Smooth muscle cell (in vitro differentiated cells): ENCODE measurements around the gene CCDC40. TPM values are rescaled to one million over a fixed set of nuclear protein-coding genes. Genes with fewer than 3 reads are reported as not detected.

Source experiments
- DNase-seq: peaks from one replicate; lab custom pipeline; 2025; ENCODE audit not compliant: unreplicated experiment; lab: John Stamatoyannopoulos, UW
- H2AFZ ChIP-seq: fragments of 200-600 bp; sonication (generic); 2 replicates; pipeline ENCODE4 v1.6.0; 2016; ENCODE audit warnings: antibody characterized with exemption, low read depth, mild to moderate bottlenecking
- H3F3A ChIP-seq: fragments of 200-600 bp; sonication (generic); 2 replicates; pipeline ENCODE4 v1.6.0; 2017; ENCODE audit warnings: antibody characterized with exemption, low read depth
- H3K27ac ChIP-seq: fragments of 200-600 bp; sonication (generic); 2 replicates; pipeline ENCODE4 v1.5.1; 2016; ENCODE audit warnings: low read depth, mild to moderate bottlenecking
- H3K27me3 ChIP-seq: fragments of 200-600 bp; sonication (generic); 2 replicates; pipeline ENCODE4 v1.6.1; 2016; ENCODE audit warnings: low read depth, mild to moderate bottlenecking
- H3K36me3 ChIP-seq: fragments of 200-600 bp; sonication (generic); 2 replicates; pipeline ENCODE4 v1.5.1; 2016; ENCODE audit warnings: low read depth
- H3K4me1 ChIP-seq: fragments of 200-600 bp; sonication (generic); 2 replicates; pipeline ENCODE4 v1.5.1; 2016; ENCODE audit warnings: low read depth
- H3K4me2 ChIP-seq: fragments of 200-600 bp; sonication (generic); 2 replicates; pipeline ENCODE4 v1.6.0; 2016; ENCODE audit warnings: mild to moderate bottlenecking
- H3K4me3 ChIP-seq: fragments of 200-600 bp; sonication (generic); 2 replicates; pipeline ENCODE4 v1.5.1; 2016; ENCODE audit warnings: mild to moderate bottlenecking
- H3K79me2 ChIP-seq: fragments of 200-600 bp; sonication (generic); 2 replicates; pipeline ENCODE4 v1.6.0; 2016; ENCODE audit warnings: low read depth, mild to moderate bottlenecking
- H3K9ac ChIP-seq: fragments of 200-600 bp; sonication (generic); 2 replicates; pipeline ENCODE4 v1.6.0; 2016; ENCODE audit warnings: low read depth
- H3K9me3 ChIP-seq: fragments of 200-600 bp; sonication (generic); replicated peaks from 2 replicates; pipeline ENCODE4 v1.5.1; 2016; ENCODE audit warnings: low read depth
- H4K20me1 ChIP-seq: fragments of 200-600 bp; sonication (generic); 2 replicates; pipeline ENCODE4 v1.6.0; 2016; ENCODE audit warnings: low read depth
- WGBS: methylation state at CpG from one replicate; pipeline ENCODE4 v1.1.7; 2016; ENCODE audit warnings: low lambda C conversion rate; 5-methylcytosine and 5-hydroxymethylcytosine counted together
- polyA plus RNA-seq: library from polyadenylated mRNA; unstranded; fragments of >200 nt; fragmentation: Nextera tagmentation; extraction: Ambion mirVana; gene quantifications from 2 replicates; pipeline ENCODE4 v1.2.1, GENCODE V29; 2016
- total RNA-seq: library from RNA; depleted of rRNA; stranded (reverse); fragments of >200 nt; gene quantifications from 2 replicates; pipeline ENCODE4 v1.2.3, GENCODE V29; 2014
- TF ChIP-seq, protein P1 (sequence below): fragments of 200-600 bp; sonication (generic); IDR thresholded peaks from 2 replicates; pipeline ENCODE4 v1.5.1; 2017; ENCODE audit warnings: borderline replicate concordance, mild to moderate bottlenecking, antibody characterized with exemption; ENCODE audit not compliant: insufficient read depth, poor library complexity, severe bottlenecking

CCDC40 gene
- total and polyA plus RNA-seq, 2 experiments from 2014 or later: 0.81 to 5.9 TPM

DNA sequence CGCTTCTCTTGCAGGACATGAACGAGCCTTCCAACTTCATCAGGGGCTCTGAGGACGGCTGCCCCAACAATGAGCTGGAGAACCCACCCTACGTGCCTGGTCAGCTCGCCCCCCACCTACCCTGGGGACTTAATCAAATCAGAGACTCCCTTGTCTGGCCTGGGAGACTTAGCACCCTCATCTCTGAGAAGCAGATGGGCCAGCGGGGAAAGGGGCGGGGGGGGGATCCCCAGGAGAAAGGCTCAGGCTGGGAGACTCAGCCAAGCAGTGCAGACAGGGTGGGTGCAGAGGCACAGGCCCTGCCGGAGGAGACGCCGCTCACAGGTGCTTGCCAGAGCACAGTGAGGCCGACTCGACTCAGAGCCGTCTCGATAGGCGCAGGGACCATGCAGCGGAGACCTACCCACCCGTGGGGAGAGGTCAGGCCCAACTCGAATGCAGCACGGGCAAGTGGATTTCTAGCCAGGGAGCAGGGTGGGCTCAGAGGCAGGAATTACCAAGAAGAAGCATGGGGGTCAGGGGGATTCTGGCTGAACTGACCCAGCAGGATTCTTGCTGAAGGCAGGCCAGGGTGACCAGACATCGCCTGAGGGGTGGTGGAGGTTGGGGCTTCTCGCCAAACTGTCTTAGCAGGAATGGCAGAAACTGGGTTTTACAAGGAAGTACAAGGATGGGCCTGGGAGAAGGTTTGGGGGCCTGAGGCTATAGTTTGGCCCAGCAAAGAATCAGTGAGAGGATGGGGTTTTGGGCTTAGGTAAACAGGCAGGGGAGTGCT lies 74.7 kb downstream of the CCDC40 start:
- no peaks in the 10 kb centered on the region for H4K20me1 ChIP-seq
- no peaks in the 10 kb centered on the region for H3K36me3 ChIP-seq
- no peaks in the 10 kb centered on the region for H3K79me2 ChIP-seq
- no peak overlapping the region for H3K27ac ChIP-seq
- no peaks in the 10 kb centered on the region for H3K4me1 ChIP-seq
- no peak overlapping the region for H2AFZ ChIP-seq
- WGBS: 91% methylated on average over 17 of the region's 21 CpGs
- no peaks in the 10 kb centered on the region for H3K9me3 ChIP-seq
- no peak overlapping the region for H3K9ac ChIP-seq
- no peaks in the 10 kb centered on the region for H3K27me3 ChIP-seq
- H3K4me2 ChIP-seq: no peak overlapping the region
- no peaks in the 10 kb centered on the region for H3F3A ChIP-seq
- no peak overlapping the region for H3K4me3 ChIP-seq
- TF ChIP-seq, protein P1, sequence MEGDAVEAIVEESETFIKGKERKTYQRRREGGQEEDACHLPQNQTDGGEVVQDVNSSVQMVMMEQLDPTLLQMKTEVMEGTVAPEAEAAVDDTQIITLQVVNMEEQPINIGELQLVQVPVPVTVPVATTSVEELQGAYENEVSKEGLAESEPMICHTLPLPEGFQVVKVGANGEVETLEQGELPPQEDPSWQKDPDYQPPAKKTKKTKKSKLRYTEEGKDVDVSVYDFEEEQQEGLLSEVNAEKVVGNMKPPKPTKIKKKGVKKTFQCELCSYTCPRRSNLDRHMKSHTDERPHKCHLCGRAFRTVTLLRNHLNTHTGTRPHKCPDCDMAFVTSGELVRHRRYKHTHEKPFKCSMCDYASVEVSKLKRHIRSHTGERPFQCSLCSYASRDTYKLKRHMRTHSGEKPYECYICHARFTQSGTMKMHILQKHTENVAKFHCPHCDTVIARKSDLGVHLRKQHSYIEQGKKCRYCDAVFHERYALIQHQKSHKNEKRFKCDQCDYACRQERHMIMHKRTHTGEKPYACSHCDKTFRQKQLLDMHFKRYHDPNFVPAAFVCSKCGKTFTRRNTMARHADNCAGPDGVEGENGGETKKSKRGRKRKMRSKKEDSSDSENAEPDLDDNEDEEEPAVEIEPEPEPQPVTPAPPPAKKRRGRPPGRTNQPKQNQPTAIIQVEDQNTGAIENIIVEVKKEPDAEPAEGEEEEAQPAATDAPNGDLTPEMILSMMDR: no peak
- no peak for DNase-seq

DNA sequence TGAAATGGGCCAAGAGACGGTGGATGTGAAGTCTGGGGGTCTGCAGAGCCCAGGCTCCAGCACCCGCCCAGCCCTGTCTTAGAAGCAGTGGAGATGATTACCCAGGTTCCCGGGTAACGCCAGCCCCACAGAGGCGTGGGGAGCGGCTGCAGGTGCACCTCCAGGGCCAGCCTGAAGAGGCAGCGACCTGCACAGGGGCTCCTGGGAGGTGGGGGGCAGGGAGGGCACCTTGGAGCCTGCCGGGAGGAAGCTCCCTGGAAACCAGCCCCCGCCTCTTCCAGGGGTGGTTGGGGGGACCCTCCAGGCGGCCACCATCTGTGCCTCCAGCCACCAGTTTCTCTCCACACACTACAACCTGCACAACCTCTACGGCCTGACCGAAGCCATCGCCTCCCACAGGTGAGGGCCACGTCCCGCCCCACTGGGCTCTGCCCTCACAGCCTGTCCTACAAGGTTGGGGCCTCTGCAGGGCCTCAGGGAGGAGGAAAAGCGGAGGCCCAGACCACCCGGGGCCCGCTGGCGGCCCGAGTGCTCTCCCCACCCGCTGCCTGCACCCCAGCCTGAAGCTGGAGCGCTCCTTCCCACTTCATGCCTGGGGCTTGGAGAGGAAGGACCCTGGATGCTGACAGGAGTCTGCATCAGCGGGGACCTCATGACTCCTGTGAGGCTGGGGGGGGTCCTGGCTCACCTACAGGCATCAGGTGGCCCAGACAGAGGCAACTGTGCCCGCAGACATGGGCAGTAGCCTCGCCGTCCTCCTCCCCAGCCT lies 75.4 kb downstream of the CCDC40 start:
- Histone ChIP-seq H3K9me3 (no peaks in the 10 kb centered on the region), H3K4me3 (no peak overlapping the region), H3K36me3 (no peaks in the 10 kb centered on the region), H3K27ac (no peak overlapping the region), H3K4me2 (no peak overlapping the region), H3F3A (no peaks in the 10 kb centered on the region), H4K20me1 (no peaks in the 10 kb centered on the region), H3K4me1 (no peaks in the 10 kb centered on the region), H3K27me3 (no peaks in the 10 kb centered on the region), H3K79me2 (no peaks in the 10 kb centered on the region), H2AFZ (no peak overlapping the region), H3K9ac (no peak overlapping the region)
- TF ChIP-seq, protein P1: no peak
- WGBS: 91% methylated on average over 23 of the region's 26 CpGs
- no peak for DNase-seq

DNA sequence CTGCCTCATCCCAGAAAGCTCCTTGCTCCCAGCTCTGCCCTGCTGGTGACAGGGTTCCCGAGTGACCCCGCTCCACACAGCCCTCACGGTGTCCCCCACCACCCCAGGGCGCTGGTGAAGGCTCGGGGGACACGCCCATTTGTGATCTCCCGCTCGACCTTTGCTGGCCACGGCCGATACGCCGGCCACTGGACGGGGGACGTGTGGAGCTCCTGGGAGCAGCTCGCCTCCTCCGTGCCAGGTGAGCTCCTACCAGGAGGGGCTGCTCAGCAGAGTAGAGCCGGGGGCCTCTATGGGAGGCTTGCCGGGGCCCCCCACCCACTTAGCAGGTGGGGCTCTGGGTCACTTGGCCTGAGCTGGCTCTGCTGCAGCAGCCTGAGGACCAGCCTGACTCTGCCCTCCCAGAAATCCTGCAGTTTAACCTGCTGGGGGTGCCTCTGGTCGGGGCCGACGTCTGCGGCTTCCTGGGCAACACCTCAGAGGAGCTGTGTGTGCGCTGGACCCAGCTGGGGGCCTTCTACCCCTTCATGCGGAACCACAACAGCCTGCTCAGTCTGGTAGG lies 76.1 kb downstream of the CCDC40 start:
- Histone ChIP-seq H3K4me1 (no peaks in the 10 kb centered on the region), H3K79me2 (no peaks in the 10 kb centered on the region), H2AFZ (no peak overlapping the region), H3K27ac (no peak overlapping the region), H3K9ac (no peak overlapping the region), H3K4me2 (no peak overlapping the region), H4K20me1 (no peaks in the 10 kb centered on the region), H3F3A (no peaks in the 10 kb centered on the region), H3K4me3 (no peak overlapping the region), H3K27me3 (no peaks in the 10 kb centered on the region), H3K36me3 (no peaks in the 10 kb centered on the region), H3K9me3 (no peaks in the 10 kb centered on the region)
- DNase-seq: no peak
- TF ChIP-seq, protein P1: no peak
- WGBS: 94% methylated on average over 24 of the region's 24 CpGs
